Fibroblast of peridontal ligament (primary cell): ENCODE data around the gene PER3.

Experiments used
- DNase-seq: peaks from one replicate; pipeline ENCODE4 v3.0.0-alpha.2; 2010; ENCODE audit errors: extremely low read depth

Gene PER3

DNA sequence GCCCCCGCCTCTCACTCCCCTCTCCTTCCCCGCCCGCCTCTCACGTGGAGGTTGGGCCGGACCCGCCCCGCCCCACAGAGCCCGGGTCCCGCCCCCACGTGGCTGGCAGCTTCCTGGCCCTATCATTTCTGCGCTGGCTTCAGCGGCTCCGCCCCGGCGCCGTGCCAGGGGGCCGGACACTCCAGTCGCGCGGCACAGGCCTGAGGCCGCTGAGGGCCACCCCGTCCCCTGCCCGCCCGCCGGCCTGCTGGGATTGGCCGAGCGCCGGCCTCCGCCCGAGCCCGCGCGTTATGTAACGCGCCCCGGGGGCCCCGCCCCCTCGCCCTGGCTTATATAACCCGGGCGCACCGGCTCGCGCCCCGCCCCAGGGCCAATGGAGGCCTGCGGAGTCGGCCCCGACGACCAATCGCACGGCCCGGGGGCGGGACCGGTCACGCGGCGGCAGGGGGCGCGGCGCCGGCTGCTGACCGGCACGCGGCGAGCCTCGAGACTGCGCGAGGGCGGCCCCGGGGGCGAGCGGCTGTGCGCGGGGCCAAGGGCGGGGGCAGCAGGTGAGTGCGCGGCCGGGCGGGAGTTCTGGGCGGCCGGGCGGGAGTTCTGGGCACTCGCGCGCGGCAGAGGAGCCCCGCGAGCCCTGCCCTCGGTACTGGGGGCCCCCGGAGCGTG is at the start of gene PER3:
Gene PER3, plus strand, starts transcription at position 466 of the 666 bp plus-strand sequence. CDS start 587 bp downstream, outside the sequence.
- DNase-seq: peak; percentile 95

DNA sequence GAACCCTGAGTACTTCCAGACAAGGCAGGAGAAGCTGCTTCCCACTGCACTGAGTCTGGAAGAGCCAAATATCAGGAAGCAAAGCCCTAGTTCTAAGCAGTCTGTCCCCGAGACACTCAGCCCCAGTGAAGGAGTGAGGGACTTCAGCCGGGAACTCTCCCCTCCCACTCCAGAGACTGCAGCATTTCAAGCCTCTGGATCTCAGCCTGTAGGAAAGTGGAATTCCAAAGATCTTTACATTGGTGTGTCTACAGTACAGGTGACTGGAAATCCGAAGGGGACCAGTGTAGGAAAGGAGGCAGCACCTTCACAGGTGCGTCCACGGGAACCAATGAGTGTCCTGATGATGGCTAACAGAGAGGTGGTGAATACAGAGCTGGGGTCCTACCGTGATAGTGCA is 46.0 kb upstream of the PER3 start:
- no peak for DNase-seq

DNA sequence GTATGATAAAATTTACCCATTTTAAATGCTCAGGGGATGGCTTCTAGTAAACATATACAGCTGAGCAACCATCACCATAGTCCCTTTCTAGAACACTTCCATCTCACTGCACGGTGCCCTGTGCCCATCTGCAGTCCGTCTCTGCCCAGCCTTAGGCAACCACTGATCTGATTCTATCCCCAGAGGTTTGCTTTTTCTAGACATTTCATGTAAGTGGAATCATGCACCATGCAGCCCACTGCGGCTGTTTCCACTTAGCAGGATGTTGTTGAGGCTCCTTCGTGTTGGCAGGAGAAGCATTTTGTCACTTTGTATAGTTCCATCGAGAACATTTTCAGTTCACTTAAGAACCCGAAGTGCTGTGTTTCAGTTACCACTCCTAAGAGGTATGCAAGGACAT is 40.7 kb upstream of the PER3 start:
- peak; percentile 26 for DNase-seq

DNA sequence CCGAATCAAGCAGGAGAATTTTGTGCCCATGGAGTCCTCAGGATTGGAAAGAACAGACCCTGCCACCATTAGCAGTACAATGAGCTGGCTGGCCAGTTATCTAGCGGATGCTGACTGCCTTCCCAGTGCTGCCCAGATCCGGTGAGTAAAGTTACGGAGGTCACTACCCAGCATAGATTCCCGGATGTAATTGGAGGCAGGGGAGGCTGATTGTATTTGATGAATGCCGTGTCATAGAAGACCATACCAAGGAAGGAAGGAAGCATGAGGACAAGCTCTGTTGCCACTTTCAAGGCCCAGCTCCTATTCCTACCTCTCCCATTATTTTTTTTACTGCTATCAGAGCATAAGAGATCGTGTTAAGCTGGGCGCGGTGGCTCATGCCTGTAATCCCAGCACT is 39.2 kb upstream of the PER3 start:
- no peak for DNase-seq

DNA sequence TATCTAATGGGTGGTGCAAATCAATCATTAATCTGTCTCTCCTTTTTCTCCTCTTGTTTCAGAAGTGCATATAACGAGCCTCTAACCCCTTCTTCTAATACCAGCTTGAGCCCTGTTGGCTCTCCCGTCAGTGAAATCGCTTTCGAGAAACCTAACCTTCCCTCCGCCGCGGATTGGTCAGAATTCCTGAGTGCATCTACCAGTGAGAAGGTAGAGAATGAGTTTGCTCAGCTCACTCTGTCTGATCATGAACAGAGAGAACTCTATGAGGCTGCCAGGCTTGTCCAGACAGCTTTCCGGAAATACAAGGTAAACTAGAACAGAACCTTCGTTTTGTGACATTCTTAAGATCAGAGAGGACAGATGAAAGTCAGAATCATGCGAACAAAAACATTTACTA is 38.3 kb upstream of the PER3 start:
- no peak for DNase-seq

DNA sequence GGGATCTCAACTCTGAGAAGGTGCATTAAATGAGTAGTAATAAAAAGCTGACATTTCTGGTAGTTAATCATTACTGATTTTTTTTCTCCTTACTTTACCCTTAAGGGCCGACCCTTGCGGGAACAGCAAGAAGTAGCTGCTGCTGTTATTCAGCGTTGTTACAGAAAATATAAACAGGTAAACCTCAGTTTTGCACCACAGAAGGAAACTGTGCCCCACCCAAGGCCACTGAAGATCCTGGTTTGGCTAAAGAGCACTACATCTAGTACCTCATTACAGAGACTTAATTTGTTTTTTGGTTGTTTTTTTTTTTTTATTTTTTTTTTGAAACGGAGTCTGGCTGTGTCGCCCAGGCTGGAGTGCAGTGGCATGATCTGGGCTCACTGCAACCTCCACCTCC is 36.5 kb upstream of the PER3 start:
- DNase-seq: no peak

DNA sequence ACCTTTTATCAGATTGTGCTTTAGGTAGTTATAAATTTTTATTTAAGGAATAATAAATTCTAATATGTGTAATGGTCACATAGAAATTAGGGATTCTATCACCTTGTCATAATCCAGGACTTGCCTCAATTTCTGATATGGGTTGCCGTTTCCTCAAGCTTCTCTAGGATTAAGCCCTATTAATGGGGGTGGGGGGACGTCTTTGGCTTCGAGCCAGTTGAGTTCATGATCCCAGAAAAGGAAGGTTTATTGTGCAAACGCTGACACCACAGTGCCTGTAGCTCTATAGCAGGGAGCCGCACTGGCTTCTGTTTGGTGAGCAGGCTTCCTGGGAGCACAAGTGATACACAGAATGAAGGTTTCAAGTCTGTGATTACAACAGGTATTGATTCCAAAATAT is 35.0 kb upstream of the PER3 start:
- DNase-seq: no peak

DNA sequence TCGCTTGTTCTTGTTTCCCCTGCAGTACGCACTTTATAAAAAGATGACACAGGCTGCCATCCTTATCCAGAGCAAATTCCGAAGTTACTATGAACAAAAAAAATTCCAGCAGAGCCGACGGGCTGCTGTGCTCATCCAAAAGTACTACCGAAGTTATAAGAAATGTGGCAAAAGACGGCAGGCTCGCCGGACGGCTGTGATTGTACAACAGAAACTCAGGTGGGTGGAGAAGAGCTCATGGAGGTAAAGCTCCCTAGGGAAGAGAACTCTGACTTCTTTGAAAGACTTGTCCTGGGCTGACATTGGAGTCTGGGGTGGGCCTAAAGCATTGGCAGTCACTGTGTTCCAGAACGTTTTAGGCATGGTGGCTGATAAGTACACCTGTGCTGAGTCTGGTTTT is 32.9 kb upstream of the PER3 start:
- no peak for DNase-seq

DNA sequence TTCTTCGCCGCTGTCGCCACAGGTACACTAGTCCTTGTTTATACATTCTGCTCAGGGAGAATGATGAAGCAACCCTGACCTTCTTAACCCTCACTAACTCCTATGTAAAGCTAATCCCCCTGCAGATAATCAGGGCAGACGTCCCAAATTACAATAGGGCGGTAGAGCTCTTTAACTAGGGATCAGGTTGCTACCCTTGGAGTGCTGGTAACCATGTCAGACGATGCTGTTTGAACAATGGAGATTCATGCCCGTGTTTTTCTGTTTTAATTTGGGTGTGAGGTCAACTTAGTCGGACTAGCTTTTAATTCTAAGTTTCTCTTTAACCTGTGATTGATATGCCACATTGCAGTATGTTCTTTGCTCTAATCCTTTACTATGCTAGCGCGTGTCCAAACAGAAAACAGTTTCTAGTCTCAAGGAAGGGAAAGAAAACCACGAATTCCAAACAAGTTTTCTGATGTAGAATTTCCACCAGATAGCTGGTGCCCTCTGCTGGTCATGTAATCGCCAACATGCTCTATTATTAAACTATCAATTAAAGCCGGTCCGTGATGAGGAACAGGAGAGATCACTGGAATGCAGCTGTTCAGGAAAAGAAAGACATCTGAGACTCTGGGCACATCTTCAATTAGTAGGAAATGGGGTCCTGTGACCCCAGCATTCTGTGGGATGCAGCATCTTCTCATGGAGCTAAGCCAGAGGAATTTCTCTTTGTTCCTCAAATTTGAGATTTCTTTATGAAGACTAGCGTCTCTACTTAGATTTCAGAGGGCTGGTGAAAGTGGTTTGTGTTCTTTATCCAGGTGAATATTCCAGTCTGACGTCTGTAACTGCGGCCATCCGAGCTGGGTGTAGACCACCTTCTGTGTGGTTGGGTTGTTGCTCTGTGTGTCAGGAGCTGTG is 31.3 kb upstream of the PER3 start:
- DNase-seq: peak; percentile 85

DNA sequence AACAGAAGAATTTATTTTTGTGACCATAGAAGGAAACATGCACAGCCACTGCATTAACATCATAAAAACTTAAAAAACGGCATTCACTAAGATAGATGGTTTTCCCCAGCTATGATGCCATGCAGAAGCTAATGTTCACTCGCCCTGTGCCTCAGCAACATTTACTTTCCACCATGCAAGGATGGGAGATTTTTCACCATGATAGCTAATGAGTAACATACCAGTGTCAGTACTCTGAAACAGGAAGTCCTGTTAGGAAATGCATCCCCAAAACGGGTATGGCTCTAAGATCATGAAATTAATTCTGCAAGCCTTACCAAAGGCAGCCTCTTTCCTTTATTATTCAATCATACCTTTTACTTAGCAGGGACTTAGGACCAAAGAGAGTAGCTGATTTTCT is 30.4 kb upstream of the PER3 start:
- no peak for DNase-seq

DNA sequence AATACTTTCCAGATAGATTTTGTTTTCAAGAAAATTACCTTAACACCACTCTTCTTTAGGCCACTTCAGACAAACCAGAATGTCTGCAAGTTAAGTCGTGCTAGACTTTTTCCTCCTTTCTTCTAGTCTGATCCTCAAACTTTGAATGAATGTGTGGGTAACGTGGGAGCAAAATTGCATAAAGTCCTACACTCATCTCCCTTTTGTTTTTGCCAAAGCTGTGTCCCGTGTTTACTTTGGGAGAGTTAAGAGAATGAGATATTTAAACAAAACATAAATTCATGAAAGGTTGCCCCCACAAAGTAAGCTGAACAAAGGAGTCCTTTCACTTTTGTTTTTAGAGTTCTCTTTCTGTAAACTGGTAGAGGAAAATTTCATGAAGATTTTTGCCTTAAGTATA is 29.9 kb upstream of the PER3 start:
- DNase-seq: peak; percentile 19

DNA sequence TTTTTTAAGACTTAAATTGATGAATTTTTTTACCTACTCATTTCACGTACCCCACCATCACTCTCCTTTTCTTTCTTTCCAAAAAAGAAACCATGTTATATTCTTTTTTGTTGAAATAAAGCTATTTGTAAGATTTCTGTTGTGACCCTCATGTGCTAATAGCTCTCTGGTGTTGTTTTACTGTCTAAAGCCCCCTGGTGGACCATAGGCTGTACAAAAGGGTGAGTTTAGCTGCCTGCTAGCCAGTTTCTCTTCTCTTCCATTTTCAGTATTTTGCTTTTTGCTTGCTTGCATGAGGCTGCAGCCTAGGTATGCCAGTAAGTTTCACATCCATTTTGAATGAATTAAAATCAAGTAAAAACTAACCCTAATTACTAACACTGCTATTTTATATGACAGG is 28.6 kb upstream of the PER3 start:
- DNase-seq: peak; percentile 55

DNA sequence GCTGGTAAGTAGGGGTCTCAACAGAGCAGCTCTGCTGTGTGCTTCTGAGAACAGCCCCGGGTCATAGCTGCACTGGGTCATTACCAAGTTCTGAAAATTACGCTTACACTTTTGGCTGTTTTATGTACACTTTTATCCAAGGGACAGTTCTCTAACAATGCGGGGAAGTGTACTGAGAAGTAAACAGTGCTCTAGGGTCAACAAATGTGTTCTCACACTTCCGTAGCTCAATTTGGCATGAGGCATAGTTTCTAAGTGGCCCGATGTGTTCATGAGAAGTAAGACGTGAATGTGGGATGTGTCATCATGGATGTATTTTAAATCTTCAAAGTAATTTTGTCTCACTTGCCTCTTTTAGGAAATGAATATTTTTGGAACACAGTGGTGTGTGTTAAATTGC is 23.8 kb upstream of the PER3 start:
- DNase-seq: peak; percentile 25

DNA sequence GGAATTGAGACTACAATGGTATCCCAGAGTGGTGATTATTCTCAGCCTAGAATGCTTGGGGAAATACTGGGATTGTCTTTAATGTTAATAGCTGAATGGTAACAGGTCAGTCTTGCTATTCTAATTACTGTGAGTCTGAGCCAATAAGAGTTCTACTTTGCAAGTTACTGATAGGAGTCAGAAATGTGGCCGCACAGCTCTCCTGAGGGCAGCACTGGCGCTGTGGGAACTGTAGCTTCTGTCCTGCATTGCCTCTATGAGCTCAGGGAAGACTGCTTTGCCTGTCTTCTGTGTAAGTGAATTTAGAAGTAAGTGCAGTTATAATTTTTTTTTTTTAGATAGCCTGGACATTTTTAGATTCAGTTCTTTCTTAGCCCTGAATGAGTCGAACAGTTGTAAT is 23.0 kb upstream of the PER3 start:
- no peak for DNase-seq

DNA sequence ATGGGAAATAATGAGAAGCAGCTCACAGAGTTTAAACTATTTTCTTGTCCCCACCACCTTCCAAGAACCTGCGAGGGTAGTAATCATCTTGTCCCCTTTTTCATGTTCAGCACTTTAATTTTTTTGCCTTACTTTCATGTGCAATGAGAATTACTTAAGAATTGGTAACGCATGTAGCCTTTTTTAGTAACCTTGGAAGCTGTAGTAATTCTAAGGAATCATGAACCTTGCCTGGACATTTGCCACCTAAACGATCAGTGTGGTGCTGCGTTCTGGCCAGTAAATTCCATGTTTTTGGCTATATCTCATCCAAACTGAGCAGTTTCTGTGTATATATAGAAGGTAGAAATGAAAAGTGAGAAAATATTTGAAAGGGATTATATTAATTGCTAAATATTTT is 16.9 kb upstream of the PER3 start:
- no peak for DNase-seq

DNA sequence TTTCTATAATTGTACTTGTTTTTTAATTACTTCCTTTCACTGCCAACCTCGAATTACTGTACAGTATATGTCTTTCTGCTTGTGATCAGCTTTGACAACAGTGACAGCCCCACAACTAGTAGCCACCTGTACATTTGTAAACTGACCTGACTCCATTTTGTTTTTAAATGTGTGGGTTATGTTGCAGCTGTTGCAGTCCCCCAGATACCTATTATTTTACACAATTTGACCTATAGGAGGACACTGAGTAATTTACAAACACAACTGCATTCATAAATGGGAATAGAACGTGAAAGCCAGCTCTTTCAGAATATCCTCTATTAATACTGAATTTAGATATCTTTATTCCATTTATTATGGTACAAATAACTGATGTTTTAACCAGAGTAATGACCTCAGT is 15.5 kb upstream of the PER3 start:
- no peak for DNase-seq

DNA sequence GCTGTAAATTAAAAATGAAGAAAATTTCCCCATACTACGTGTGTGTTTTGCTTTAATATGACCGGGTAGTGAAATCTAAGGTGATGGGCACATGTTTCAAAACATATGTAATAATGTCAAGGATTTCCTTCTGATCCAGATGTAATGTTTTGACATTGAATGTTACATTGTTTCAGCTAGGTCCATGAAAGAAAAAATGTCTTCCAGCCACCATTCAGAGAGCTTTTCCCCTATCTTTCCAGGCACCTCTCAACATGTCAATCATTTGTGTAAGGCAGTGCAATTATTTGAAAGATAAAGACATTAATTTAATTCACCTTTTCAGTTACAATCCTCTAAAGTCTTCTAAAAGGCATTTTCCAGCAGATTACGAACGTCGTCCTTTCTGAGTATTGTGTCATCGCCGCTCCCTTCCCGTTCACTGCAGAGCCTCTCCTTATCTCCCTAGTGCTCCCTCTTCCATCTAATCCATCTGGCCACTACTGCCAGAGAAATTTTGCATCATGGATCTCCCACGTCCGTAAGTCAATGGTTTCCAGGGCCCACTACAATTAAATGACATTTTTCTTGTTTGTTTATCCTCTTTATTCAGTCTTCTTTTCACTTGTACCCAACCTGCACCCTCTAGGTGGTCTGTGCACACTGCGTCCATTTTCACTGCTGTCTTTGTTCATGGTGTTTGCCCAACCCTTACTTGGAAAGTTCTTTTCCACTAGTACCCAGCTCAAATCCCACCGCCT is 14.2 kb upstream of the PER3 start:
- no peak for DNase-seq

DNA sequence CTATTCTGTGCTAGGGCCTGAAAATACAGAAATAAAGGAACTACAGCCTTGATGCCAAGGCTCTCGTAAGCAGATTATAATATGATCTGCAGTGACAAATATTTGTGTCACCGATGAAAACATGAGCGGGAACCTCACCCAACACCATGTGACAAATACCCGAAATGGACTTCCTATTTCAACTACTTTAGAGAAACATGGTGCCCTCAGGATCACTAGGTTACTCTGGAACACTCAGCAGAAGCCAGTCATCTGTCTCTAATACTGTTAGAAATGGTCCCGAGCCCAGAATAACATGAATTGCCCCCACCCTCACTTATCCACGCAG is 13.5 kb upstream of the PER3 start:
- DNase-seq: no peak

DNA sequence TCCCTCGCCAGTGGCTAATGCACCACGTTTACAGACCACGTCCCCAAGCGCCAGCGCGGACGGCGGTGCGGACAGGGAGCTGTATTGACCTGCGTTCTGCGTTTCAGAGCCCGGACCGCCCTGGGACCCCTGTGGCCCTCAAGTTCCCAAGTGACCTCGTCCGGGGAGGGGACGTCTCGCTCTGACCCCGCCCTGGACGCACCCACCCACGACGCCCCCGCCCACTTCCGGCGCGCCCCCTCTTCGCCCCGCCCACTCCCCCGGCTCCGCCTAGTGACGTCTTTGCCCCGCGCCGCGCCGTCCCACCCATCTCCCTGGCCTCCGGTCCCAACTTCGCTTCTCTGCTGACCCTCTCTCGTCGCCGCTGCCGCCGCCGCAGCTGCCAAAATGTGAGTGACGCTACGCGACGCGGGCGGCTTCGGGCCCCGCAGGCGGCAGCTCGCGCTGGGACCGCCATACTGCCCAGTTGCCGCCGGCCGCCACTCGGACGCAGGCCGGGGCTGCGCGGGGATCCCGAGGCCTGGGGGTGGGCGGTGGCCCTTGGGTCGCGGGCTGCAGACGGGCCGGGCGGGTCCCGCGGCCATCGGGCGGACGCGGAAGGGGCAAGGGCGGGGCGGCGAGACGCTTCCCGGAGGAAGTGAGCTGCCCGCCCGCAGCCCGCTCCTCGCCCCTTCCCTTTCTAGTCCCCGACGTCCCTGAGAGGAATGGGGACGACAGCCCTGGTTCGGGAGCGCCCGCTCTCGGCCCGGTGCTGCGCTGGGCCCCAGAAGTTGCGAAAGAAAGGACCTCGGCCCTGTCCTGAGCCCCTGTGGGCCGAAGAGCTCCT is 12.9 kb upstream of the PER3 start, which contains the start of gene VAMP3:
Gene VAMP3, plus strand, starts transcription at position 300 of the 826 bp plus-strand sequence. Its CDS starts 88 bp downstream, at position 388.
- peak; percentile 66 for DNase-seq

DNA sequence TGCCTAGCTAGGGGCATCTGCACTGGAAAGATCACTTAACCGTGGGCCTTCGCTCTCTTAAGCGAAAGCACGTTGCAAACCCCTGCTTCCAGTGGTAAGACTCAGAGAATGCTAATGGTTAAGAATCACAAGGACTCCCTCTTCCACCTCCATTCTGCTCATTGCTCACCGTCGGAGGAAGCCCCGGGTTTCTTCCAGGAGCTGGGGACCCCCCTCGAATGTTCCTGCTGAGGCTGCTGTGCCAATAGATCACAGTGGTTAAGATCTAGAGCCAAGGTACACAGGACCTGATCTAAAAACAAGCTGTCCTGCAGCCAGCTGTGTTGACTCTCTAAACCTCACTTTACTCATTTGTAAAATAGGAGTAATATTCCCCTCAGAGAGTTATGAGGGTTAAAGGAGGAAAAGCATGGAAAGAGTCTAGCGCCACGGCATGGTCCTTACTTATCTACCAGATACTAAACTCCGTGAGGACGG is 12.2 kb upstream of the PER3 start:
- no peak for DNase-seq

DNA sequence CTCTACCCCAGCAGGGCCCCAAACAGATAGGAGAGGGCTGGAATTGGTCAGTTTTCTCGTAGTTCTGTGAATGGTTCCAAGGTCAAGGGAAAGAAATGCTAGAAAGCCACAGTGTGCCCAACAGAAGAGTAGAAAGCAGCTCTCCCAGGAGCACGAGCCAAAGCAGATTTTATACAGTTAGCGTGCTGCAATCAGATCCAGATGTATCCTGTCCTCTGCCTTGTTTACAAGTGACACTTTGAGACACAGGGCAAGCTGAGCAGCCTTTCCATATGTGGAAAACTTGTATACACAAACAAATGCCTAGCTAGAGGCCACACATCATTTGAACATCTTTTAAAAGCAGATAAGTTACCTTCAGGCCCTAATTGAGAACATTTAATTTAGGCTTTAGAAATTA is 6.5 kb upstream of the PER3 start:
- DNase-seq: no peak
